GM21360 (cell line): Measurements from ENCODE around the gene CFAP68.
A peak's percentile ranks its signal among the peaks of the same experiment; 100 is the strongest.
"Not testable (repeated sequence)": the region's sequence is repeated elsewhere in the genome, so short reads cannot be mapped to it uniquely, and the experiment has no call there.

Experiments
- ATAC-seq: cut with Tn5 transposase; IDR thresholded peaks from one replicate; pipeline ENCODE4 v1.9.1; 2021; ENCODE audit warnings: mild to moderate bottlenecking, moderate library complexity; ENCODE audit not compliant: unreplicated experiment

Gene CFAP68

DNA sequence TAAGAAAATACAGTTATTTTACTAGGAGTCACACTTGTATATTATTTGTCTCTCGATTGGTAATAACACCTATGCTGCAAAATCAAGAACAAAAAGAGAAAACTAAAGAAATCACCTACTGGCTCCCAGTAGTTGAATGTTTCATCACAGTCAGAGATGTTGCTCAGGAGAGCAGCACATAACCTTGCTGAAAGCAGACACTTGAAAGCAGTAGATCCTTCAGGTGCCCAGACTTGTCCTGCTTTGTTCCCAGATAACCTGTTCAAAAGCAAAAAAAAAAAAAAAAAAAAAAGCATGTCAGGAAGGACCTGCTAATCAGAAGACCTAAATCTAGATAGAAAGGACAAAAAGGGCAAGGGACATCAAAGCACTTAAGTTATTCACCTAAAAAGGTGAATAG, 9.2 kb upstream of the CFAP68 start:
- ATAC-seq, result no peak

DNA sequence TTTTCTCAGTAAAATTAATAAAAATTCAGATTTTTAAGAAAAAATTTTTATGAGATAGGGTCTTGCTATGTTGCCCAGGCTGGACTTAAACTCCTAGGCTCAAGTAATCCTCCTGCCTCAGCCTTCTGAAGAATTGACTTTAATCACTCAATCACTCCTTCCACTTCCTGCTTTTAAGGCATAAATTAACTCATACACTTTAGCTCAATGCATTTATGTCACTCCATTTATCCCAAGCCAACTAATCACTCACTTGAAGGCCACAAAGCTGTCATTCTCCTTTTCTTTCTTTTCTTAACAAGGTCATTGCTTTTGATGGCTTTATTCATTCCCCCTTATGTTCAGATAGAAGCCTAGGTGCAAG, 8.8 kb upstream of the CFAP68 start:
- peak; percentile 13 for ATAC-seq

DNA sequence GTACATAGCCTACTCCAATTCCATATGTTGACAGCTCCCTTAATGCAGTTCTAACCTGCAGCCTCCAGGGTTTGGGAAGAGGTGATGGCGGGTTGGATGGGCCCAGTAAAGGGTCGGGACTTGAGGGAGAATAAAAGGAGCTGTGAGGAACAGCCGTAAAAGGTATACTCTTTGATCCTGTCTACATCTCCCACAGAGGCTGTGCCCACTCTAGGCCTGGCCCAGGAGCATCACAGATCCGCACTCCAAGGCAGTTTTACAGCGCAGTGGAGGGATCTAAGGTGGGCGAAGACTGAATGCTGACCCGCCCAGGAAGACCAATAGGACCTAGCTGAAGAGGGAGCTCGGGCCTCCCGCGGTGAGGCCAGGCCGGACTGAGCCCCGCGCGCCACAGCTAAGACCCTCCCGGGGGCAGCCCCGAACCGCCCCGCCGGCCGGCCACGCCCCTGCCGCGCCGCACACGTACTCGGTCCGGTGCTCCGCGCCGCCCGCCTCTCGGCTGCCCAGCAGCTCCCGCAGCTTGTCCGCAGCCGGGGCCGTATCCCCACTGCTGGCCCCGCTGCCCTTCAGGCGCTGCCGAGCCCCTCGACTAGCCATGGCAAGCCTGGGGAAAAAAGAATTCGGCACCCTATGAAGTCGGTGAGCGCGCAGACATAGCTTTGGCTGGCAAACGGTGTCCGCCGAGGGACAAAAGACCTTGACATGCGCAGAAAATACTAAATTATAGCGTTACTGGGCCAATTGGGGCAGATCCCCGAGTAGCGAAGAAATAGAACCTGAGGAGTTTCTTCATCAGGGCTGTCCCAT, 8.3 kb upstream of the CFAP68 start, which contains the start of gene ALG9:
Gene ALG9 (minus strand): TSS at position 696 of the 807 bp plus-strand sequence. CDS start 99 bp downstream, at position 597.
- ATAC-seq, result peak; percentile 82

DNA sequence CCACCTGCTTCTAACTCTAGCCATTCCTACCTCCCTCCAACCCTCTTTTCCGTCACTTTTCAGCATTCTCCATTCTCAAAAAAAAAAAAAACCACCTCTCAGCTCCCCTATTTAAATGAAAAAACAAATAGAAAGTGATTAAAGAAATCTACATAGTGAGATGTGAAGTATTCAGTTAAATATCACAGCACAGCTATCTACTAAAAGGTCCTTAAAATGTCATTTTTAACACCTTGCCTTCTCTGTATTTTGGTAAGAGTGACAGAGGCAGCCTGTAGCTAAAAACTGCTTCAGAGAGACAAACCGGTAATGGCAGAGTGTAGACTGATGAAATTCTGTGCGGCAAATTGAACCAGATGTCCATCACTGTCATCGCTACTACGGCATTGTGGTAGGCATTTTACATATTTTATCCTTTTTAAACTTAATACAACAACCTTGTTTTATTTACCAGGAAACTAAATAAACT, 7.6 kb upstream of the CFAP68 start:
- no peak for ATAC-seq

DNA sequence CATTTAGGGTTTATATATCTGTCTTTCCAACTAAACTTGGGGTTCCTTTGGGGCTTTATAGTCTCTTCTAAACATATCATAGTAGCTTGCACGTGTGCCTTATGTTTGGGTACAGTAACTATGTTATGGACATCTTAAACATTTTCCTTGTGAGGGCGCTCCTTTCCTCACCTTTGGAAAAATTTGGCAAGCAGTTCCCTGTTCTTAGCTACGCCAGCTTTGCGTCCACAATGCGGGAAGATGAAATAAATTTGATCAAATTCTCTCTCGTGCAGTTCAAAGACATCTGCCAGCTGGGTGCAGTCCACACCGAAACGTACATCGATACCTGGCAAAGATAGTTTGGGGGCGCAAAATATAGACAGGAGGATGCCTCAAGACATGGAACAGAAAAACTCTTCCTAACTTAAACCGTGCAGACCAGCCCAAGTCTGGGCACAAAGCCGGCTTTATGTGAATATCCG, 924 bp upstream of the CFAP68 start:
- ATAC-seq, result no peak

DNA sequence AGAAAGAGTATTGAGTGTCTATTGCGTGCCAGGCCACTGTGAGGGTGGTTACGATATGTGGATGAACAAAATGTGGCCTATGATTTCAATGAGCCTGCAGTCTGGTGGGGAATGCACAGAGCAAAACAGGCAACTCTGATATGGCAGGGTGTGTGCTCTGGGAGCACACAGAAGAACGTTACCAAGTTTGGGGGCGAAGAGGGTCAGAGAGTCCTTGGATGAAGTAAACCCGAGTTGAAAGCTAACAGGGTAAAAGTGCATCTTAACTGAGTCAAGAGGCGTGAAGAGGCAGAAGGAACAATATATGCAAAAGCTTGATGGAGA, 258 bp downstream of the CFAP68 start:
- ATAC-seq, result no peak

DNA sequence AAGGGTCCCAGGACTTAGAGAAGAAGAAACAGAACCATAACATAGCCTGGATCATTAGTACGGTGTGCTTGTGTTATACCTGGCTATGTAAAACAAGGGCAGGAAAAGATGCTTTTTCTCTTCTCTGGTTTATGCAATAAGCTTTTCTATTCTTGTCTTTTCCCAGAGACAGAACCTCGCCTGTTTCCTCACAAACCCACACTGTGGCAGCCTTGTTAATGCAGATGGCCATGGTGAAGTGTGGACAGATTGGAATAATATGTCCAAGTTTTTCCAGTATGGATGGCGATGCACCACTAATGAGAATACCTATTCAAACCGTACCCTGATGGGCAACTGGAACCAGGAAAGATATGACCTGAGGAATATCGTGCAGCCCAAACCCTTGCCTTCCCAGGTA, 2.9 kb downstream of the CFAP68 start:
- ATAC-seq, result no peak

DNA sequence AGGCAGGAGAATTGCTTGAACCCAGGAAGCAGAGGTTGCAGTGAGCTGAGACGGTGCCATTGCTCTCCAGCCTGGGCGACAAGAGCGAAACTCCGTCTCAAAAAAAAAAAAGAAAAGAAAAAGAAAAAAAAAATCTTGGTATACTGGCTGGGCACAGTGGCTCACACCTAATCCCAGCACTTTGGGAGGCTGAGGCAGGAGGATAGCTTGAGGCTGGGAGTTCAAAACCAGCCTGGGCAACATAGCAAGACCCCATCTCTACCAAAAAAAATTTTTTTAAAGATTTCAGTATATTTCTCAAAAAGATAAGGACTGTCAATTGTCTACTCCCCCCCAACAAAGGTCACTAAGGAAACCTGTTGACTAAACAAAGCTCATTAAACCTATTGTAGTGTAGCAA, 5.7 kb downstream of the CFAP68 start:
- ATAC-seq, result not testable (repeated sequence)

DNA sequence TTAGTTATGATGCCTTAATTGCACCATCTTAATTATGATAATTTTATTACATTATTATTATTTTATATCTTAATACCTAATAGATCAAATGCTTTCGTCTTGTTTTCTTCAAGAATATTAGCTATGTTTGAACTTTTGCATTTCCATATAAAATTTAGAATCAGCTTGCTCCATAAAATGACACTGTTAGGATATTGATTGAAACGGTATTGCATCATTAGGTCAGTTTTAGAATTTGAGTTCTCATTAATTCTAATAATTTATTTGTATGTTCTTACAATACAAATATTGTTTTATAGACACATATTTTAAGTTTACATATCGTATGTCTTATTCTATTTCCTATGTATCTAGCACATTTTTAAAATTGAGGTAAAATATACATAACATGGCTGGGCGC, 6.7 kb downstream of the CFAP68 start:
- ATAC-seq, result no peak

DNA sequence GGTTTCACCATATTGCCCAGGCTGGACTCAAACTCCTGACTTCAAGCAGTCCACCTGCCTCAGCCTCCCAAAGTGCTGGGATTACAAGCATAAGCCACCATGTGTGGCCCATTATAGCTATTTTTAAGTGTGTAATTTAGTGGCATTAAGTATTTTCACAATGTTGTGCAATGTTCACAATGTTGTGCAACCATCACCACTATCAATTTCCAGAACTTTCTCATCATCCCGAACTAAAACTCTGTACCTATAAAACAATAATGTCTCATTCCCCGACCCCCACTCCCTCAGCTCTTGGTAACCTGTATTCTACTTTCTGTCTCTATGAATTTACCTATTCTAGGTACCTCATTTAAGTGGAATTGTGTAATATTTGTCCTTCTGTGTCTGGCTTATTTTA, 7.5 kb downstream of the CFAP68 start:
- no peak for ATAC-seq

DNA sequence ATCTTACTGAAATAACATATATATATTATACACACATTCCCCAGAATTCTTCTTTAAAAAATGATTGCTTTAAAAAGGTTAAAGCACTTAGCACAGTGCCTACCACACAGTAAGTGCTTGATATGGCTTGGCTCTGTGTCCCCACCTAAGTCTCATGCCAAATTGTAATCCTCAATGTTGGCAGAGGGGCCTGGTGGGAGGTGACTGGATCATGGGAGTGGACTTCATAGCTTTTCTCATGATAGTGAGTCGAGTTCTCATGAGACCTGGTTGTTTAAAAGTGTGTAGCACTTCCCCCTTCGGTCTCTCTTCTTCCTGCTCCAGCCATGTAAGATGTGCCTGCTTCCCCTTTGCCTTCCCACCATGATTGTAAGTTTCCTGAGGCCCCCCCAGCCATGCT, 26.1 kb downstream of the CFAP68 start:
- ATAC-seq, result no peak

DNA sequence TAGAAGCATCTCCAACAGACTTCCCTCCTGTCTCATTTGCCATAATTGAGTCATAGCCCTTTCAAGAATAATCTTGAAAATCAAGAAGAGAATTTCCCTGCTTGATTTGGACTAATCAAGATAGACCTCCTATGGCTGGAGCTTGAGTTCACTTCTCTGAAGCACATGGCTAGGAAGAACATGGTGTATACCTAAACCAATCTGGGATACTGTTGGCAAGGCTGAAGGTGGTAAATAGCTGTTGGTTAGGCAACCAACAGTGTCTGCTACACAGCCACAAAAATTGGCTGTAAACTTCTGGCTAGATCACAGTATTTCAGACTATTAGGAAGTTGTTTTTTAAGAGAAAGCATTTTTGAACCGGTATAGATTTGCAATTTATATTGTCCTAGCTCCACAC, 27.3 kb downstream of the CFAP68 start:
- no peak for ATAC-seq

DNA sequence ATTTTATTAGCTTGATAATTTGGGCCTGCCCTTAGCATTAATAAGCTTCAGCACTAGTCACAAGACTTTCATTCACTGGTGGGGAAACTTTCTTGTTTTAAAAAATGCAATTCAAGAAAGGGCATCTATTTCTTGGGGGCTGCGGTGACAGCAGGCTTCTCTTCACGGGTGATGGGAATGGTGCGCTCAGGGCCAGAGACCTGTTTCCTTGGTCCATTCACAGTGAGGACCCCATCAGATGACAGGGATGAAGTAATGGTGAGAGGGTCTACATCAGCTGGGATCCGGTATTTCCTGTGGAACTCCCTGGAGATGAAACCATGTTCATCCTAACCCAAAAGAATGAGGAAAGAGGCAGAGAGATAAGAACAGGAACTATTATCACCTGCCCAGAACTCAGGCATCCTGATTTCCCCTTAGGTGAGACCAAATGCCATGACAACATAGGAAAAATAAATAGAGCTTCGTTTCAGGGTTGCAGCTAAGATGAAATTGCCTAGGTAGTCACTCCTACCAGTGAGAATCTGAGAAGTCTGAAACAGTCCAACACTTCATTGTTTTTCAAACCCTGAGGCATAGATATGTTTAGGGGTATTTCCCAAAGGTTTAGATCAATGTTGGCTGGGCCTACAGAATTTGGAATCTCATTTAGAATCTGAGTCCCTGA, 29.4 kb downstream of the CFAP68 start:
- ATAC-seq, result no peak

DNA sequence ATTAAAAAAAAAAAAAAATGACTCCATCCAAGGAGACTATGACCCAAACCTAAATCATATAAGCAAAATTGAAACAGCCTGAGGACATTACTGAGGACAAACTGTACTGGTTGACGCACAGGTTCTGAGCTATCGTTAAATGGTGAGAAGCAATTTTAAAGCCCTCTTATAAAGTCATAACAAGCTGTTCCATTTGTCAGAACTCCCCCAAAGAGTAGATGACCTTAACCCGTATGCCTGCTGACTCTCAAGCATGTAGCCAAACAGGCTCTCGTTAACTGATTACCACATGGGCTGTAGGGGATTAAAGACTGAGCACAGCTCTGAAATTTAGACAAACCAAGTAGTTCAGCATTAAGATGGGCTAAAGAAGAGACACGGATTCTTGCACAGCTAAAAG, 30.0 kb downstream of the CFAP68 start:
- no peak for ATAC-seq

DNA sequence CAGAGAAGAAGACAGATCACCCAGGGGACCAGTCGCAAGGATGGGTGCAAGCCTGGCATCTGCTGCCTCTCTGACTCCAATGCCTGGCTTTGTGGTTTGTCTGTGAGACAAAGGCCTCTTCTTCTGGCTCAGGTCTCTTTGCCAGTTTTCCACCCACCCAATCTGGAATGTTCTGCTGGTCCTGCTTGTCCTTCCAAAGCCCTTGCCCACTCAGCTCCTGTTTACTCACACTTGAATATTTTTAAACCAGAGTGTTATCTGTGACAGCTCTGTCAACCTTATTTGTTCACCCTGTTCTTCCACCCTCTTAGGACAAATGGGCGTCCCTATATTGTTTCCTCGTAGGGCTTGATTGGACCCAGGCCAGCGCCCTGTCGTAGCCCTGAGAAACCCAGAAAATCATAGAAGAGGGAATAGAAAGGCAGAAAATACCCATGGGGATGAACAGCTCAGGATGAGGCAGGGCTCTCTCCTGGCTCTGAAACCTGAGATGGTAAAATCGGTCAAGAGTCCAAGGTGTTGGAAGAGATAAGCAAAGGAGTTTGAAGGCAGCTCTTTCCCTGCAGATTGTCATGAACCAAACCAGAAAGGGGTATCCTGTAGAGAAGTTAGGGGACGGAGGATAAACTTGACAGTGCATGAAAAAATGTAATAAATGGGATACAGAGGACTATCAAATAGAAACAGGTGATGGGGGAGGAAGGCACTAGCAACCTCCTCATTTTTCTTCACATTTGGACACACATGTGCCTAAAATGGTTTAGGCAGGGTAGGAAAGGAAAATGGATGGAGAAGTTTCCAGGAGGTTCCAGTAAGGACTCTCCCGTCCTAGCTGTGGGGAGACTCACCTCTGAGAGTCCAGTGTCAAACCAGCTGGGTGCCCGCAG, 31.6 kb downstream of the CFAP68 start:
- no peak for ATAC-seq

DNA sequence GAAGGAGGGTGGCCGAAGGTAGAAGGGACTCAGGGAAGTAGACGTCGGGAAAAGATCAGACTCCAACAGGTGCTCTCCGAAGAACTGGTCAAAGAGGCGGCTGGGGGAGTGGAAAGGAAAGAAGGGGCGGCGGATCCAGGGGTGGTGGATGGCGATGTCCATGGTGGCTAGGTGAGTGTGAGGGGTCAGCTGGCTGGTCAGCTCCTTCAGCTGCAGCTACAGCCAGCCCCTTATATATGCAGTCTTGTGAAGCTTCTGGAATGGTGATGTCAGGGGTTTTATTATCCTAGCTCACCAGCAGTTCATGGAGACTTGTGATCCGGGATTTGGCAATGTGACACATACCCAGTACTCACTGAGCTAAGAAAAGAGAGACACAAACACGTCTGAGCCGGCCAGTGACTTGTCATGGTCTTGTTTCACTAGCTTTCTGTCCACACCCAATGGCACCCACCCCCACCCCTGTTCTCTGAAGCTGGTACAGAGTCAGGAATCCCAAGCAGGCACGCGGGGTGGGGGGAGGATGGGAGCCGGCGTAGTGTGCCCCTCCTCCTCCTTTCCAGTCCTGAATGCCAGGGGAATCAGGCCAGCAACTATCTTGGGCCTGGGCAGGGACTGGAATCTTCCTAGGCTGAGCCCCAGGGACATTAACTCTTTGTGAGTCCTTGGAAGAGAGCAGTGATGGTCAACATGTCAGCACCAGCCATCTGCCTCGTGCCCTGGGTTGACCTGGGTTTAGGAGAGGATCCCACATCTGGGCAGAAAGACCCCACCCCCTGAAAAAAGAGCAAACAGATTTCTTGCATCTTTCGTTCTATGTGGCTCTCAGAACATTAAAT, 32.4 kb downstream of the CFAP68 start, which contains the start of gene CRYAB:
Gene CRYAB (minus strand): TSS at position 208 of the 839 bp plus-strand sequence. CDS start 46 bp downstream, at position 162.
- ATAC-seq, result no peak

DNA sequence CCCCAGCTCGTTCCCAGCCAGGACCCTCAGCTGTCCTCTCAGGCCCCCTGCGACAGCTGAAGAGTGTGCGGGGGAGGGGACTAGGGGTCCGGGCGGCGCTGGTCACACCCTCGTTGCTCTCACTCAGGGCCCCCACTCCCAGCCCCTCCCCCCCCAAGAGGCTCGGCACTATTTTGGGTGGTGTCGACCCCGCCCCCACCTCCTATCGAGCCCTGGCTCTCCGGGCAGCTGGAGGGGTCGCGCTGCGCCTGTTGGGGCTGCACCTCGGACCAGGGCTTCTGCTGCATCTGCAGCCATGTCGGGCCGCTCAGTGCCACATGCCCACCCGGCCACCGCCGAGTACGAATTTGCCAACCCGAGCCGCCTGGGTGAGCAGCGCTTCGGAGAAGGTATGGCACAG, 33.2 kb downstream of the CFAP68 start, which contains the start of gene HSPB2:
Gene HSPB2 (plus strand): TSS at position 200 of the 400 bp plus-strand sequence. CDS start 96 bp downstream, at position 296.
- no peak for ATAC-seq

DNA sequence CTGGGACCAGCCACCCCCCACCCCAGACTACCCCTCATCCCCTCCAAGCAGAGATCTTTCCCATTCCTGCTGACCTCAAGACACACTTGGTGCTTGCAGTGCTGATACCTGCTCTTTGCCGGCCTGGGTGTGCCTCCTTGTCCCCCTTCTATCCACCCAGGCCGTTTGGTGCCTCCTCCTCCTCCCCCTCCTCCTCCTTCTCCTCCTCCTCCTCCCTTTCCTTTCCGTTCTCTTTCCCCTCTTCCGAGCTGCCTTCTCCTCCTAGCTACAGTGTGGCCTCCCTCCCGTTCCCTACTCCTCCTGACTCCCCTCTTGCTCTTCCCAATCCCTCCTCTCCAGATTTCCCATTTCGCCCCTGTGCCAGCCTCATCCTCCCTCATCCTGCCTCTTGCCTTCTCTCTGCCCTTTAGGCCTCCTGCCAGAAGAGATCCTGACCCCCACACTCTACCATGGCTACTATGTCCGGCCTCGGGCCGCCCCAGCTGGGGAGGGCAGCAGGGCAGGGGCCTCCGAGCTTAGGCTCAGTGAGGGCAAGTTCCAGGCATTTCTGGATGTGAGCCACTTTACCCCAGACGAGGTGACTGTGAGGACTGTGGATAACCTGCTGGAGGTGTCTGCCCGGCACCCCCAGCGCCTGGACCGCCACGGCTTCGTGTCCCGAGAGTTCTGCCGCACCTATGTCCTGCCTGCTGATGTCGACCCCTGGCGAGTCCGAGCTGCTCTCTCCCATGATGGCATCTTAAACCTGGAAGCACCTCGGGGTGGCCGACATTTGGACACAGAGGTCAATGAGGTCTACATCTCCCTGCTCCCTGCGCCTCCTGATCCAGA, 33.9 kb downstream of the CFAP68 start:
- ATAC-seq, result no peak

DNA sequence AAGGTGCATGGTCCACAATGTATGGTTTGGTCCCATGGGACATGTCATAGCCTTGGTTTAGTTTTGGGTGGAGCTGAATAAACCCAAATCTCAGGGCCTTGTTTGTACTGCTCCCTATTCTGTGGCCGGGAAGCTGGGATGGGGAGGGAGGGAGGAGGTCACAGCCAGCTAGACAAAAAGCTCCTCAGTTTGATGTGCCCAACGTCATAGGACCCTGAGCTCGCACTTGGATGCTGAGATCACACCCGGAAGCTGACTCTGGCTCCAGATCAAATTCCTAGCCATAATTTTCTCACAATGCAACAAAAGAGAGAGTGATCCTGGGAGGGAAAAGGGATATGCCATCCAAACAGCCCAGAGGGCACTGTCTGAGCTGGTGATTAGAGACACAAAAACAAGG, 34.7 kb downstream of the CFAP68 start:
- ATAC-seq, result no peak
